ENCODE measurements around the gene SP140. TPM values are rescaled to one million over a fixed set of nuclear protein-coding genes. Genes with fewer than 3 reads are reported as not detected.

Gene SP140
- total and polyA plus RNA-seq, 2 of the 8 experiments (the other 6 are each of a cell fraction or from before 2014, with no cell fraction given), result 0.23 to 1.3 TPM

DNA sequence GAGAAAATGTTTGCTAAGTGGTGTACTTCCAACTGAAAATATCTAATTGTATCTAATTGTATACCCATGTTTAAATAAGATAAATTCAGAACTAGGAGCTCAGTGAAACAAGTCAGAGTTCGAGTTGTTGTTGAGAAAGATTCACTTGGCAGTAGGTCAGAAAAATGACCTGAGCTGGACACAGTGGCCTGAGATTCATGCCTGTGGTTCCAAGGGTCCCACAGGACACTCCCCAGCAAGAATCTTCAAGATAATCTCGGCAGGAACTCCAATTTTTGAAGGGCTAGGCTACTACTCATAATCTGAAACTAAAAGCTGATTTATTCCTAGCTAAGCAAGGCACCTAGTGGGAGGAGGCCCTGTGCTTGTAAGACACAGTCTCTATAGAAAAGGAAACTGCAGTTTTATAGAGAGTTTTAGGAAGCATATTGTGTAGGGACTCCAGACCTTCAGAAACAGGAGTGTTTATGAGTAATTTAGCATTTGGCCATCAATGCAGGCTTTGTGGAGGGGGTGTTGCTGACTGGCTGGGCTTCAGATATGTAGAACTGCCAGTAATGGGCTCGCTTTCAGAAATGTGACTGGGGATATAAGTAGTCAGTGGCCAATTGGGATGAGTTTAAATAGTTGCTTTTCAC is 43.2 kb downstream of the SP140 start (continued):
- TF ChIP-seq, protein P1, sequence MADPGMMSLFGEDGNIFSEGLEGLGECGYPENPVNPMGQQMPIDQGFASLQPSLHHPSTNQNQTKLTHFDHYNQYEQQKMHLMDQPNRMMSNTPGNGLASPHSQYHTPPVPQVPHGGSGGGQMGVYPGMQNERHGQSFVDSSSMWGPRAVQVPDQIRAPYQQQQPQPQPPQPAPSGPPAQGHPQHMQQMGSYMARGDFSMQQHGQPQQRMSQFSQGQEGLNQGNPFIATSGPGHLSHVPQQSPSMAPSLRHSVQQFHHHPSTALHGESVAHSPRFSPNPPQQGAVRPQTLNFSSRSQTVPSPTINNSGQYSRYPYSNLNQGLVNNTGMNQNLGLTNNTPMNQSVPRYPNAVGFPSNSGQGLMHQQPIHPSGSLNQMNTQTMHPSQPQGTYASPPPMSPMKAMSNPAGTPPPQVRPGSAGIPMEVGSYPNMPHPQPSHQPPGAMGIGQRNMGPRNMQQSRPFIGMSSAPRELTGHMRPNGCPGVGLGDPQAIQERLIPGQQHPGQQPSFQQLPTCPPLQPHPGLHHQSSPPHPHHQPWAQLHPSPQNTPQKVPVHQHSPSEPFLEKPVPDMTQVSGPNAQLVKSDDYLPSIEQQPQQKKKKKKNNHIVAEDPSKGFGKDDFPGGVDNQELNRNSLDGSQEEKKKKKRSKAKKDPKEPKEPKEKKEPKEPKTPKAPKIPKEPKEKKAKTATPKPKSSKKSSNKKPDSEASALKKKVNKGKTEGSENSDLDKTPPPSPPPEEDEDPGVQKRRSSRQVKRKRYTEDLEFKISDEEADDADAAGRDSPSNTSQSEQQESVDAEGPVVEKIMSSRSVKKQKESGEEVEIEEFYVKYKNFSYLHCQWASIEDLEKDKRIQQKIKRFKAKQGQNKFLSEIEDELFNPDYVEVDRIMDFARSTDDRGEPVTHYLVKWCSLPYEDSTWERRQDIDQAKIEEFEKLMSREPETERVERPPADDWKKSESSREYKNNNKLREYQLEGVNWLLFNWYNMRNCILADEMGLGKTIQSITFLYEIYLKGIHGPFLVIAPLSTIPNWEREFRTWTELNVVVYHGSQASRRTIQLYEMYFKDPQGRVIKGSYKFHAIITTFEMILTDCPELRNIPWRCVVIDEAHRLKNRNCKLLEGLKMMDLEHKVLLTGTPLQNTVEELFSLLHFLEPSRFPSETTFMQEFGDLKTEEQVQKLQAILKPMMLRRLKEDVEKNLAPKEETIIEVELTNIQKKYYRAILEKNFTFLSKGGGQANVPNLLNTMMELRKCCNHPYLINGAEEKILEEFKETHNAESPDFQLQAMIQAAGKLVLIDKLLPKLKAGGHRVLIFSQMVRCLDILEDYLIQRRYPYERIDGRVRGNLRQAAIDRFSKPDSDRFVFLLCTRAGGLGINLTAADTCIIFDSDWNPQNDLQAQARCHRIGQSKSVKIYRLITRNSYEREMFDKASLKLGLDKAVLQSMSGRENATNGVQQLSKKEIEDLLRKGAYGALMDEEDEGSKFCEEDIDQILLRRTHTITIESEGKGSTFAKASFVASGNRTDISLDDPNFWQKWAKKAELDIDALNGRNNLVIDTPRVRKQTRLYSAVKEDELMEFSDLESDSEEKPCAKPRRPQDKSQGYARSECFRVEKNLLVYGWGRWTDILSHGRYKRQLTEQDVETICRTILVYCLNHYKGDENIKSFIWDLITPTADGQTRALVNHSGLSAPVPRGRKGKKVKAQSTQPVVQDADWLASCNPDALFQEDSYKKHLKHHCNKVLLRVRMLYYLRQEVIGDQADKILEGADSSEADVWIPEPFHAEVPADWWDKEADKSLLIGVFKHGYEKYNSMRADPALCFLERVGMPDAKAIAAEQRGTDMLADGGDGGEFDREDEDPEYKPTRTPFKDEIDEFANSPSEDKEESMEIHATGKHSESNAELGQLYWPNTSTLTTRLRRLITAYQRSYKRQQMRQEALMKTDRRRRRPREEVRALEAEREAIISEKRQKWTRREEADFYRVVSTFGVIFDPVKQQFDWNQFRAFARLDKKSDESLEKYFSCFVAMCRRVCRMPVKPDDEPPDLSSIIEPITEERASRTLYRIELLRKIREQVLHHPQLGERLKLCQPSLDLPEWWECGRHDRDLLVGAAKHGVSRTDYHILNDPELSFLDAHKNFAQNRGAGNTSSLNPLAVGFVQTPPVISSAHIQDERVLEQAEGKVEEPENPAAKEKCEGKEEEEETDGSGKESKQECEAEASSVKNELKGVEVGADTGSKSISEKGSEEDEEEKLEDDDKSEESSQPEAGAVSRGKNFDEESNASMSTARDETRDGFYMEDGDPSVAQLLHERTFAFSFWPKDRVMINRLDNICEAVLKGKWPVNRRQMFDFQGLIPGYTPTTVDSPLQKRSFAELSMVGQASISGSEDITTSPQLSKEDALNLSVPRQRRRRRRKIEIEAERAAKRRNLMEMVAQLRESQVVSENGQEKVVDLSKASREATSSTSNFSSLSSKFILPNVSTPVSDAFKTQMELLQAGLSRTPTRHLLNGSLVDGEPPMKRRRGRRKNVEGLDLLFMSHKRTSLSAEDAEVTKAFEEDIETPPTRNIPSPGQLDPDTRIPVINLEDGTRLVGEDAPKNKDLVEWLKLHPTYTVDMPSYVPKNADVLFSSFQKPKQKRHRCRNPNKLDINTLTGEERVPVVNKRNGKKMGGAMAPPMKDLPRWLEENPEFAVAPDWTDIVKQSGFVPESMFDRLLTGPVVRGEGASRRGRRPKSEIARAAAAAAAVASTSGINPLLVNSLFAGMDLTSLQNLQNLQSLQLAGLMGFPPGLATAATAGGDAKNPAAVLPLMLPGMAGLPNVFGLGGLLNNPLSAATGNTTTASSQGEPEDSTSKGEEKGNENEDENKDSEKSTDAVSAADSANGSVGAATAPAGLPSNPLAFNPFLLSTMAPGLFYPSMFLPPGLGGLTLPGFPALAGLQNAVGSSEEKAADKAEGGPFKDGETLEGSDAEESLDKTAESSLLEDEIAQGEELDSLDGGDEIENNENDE (IDR thresholded peaks at IDR 0.05; ENCODE audit: insufficient replicate concordance, low read length), result no peak
- TF ChIP-seq POU5F1 (IDR thresholded peaks at IDR 0.05; ENCODE audit: low read depth, low read length), result no peak
- no peak for TF ChIP-seq SIN3A (conservative IDR thresholded peaks at IDR 0.05 in 1 of 2, IDR thresholded peaks at IDR 0.05 in 1 of 2; ENCODE audit: low read depth in 1 of 2, low read length in 2 of 2)
- TF ChIP-seq GTF2F1 (IDR thresholded peaks at IDR 0.05; ENCODE audit: borderline replicate concordance, low read depth, low read length), result no peak
- no peak for TF ChIP-seq RFX5 (IDR thresholded peaks at IDR 0.05; ENCODE audit: borderline replicate concordance, low read depth, low read length)
- no peak for TF ChIP-seq RXRA (IDR thresholded peaks at IDR 0.05; ENCODE audit: insufficient read depth, low read depth, low read length)
- TF ChIP-seq GABPA (IDR thresholded peaks at IDR 0.05; ENCODE audit: borderline replicate concordance, insufficient read depth, low read length), result no peak
- no peak for TF ChIP-seq KDM1A (IDR thresholded peaks at IDR 0.05; ENCODE audit: borderline replicate concordance, low read length)
